CD4-positive, alpha-beta T cell treated with Interferon alpha-2 for 1 hour (primary cell): ENCODE measurements around the gene CNKSR3.

ENCODE experiments used
- DNase-seq, 2 donors: peaks; one replicate each; pipeline ENCODE4 v3.0.0-alpha.2; 2020 to 2022

CNKSR3 gene

DNA sequence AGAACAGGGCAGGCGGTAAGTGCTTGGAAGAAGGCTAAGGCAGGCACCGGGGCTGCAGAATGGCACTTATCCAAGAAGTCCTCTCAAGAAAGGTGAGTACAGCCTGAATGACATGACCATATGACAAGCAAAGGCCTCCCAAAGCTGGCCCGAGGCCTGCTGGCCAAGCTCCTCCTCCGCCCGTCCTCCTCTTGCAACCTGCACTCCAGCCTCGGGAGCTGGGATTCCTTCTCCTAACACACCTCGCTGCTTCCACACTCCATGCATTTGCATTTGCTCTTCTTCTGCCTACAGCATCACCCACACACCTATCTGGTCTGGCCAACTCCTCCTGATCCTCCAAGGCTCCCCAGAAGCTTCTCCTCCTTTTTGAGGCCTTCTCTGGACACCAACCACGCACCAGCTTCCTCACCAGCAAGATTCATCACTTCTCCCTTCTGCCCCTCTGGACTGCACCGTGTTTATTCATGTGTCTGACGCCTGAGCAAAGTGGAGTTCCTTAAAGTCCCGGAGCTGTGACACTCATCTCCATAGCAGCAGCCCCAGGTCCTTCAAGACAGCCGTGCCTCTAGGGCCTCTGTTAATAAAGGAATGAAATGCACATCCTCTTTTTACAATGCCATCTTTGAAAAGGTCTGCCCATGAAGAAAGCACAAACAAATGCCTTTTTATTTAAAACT lies 32.3 kb downstream of the CNKSR3 start:
- no peak for DNase-seq

DNA sequence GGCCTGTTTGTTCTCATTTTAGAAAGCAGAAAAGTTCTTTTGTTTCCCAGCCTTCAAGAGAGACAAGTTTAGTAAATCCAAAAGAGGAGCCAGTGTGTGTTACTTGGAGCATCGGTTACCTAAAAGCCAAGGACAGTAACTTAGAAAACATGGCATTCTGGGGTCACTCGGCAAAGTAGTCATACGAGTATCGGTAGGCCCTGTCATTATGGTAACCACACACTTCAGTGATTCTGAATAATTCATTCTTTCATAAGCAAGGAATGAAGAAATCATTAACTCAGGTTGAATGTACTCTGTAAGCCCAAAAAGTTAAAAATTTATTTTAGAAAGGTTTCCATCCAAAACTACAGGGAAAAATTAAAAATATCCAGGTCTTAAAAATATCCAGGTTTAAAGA lies 34.0 kb downstream of the CNKSR3 start:
- no peak for DNase-seq

DNA sequence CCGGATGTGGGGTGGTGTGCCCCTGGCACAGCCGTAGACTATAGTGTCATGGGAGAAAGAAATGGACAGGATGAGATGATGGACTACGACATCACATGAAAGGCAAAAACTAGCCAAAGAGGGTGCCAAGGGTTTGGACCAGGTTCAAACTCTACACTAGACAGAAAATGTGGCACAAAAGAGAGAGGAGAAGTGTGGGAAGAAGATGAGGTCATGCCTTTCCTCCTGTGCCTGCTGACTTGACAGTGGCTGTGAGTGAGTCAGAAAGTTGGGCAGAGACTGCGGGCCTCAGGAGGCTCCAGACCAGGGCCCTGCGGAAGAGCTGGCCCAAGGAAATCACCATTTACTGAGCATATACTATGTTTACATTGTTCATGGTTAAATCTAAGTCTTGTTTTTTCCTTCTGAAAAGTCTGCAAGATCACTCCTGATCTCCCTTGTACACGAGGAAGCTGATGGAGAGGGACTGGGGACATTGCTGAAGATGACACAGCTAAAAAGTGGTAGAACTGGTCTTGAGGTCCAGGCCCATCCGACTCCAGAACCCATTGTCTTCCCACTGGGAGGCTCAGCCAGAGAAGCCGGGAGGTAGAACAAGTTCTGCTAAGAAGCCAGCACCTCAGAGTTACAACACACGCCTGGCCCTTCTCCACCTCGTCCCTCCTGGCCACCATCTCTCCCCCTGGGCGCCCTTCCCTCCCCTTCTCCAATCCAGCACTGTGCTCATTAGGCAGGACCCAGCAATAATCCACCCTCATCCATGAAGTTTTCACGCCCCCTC lies 35.6 kb downstream of the CNKSR3 start:
- no peak for DNase-seq

- DNase-seq, result no peak
Observed at GRCh38 chr6:154473324-154473723, 37.2 kb downstream of the CNKSR3 start.

DNA sequence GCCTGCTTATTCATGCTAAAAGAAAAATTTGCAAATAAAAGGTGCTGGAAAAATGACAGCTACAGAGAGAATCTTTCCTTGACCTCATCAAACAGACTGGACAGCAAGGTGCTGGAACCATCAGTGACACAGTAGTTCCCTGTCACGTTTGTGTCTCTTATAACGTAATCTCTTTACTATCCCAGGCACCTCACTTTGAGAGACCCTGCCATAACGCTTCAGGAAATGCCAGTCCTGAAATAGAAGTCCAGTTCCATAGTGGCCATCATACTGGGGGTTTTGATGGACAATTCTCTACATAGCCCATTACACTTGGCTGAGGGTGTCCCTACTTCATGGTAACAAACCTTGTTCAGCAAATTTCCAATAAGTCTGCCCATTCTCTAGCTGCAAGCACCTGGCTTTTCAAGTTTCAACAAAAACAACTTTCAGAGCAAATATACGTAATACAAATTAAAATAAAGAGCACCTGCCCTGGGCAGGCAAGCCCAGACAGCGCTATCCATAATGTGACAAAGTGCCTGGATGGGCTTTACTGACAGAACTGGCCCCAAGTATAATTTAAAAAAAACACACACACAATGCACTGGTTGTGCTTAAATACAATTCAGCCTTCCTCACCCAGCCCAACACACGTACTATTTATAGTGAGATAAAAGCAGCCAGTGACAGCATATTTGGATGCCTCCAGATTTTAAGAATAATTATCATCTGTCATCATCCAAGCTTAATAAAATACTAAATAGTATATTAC lies 38.7 kb downstream of the CNKSR3 start:
- no peak for DNase-seq

DNA sequence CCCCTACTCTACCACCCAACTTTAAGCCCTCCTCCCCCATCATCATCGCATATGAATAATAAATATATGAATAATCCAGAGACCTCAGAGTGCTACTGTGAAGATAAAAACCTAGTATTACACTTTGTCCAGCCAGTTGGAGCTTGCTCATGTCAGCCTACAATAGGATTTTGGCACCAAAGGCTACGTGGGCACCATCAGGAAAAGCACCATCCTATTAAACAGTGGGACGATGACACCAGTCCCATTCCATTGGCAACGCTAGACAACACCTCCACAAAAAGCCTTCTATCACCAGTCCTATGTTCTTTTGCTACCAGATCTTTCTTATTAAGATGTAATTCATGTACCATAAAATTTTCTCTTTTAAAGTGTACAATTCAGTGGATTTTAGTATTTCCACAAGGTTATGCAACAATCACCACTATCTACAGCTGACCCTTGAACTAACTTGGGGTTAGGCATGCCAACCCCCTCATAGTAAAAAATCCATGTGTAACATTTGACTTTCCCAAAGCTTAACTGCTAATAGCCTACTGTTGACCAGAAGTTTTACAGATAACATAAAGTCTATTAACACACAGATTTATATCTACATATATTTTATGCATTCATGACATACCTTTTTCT lies 41.1 kb downstream of the CNKSR3 start:
- DNase-seq, result no peak

GRCh38 chr6:154468760-154469159 lies 41.7 kb downstream of the CNKSR3 start:
- DNase-seq, result no peak

DNA sequence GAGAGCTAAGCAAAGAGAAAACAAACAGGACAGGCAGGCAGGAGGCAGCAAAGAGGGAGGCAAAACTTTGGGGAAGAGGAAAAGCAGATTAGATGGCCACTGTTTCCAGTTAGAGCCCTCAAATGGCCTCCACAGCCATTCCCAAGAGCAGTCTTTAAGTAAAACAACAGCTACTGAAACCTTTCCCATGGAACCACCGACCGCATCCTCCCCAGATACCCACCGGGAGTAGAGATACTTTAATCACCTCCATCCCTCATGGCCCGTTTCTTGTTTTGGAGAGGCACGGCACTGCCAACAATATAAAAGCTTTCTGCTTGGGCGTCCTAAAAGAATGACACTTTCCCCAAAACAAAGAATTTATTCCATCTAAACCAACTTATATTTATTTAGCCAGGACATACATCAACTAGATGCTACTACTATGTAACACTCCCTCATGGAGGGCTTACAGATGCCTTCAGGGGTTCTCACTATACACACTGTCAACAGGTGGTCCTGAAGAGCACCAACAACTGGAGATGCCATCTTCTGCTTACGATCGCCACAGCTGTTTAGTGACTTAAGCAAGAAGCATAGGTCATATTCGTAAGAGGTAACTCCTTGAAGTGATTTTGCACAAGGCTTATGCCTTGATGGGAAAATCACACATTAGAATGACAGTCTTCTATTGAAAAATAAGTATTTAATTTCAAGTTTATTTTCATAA lies 43.4 kb downstream of the CNKSR3 start:
- no peak for DNase-seq

DNA sequence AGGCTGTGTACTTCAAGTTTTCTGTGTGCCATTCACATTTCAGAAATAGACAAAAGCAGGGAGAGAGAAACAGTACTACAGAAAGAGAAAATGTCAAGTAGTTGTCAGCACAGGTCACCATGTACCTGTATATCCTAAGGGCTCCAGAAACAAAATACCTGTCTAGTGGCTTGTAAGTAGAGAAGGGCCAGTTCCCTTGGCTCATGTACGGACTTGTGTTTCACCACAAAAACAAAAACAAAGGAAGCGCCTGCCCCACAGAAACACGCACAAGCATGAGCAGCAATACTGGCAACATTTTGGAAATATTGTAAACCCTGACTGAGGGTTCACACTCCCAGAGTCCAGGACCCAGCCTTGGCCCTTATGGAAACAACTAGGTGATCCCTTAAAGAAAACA lies 44.3 kb downstream of the CNKSR3 start:
- DNase-seq, result no peak

- no peak for DNase-seq
Observed at GRCh38 chr6:154463573-154464419, 46.7 kb downstream of the CNKSR3 start.

DNA sequence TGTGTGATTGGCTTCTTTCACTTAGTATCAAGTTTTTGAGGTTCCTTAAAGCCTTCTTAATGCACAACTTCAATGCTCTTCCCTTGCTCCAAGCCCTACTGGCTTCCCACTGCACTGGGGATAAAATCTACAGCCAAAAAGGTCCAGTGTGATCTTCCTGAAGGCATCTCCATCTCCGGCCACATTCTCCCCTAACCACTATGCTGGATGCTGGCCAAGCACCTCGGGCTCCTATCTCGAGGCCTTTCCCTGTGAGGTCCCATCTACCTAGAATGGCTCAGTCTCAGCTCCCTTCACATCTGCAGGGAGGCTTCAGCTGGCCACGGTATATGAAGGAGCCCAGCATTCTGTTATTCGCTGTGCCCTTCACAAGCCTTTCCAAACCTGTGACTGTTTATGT lies 48.1 kb downstream of the CNKSR3 start:
- DNase-seq, result no peak

- DNase-seq, result no peak
Observed at GRCh38 chr6:154461348-154461747, 49.1 kb downstream of the CNKSR3 start.

- DNase-seq, result no peak
Observed at GRCh38 chr6:154460306-154461071, 50.0 kb downstream of the CNKSR3 start.

DNA sequence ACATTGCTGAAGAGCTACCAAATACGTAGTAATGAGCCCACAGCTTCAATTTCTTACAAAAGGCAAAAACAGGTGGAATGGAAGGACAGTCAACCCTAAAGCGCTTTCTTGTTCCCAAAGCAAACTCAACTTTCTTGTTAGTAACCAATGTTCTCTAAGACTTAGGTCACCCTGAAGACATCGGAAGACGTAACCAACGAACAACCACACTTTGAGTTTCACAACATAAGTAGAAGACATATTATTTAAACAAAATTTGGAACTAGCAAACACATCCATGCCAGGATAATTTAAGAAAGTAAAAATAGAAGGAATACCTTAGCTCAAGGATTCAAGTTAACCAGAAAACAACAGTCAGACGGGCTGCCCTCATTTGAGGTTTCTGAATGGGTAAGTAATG lies 51.0 kb downstream of the CNKSR3 start:
- DNase-seq, result no peak

DNA sequence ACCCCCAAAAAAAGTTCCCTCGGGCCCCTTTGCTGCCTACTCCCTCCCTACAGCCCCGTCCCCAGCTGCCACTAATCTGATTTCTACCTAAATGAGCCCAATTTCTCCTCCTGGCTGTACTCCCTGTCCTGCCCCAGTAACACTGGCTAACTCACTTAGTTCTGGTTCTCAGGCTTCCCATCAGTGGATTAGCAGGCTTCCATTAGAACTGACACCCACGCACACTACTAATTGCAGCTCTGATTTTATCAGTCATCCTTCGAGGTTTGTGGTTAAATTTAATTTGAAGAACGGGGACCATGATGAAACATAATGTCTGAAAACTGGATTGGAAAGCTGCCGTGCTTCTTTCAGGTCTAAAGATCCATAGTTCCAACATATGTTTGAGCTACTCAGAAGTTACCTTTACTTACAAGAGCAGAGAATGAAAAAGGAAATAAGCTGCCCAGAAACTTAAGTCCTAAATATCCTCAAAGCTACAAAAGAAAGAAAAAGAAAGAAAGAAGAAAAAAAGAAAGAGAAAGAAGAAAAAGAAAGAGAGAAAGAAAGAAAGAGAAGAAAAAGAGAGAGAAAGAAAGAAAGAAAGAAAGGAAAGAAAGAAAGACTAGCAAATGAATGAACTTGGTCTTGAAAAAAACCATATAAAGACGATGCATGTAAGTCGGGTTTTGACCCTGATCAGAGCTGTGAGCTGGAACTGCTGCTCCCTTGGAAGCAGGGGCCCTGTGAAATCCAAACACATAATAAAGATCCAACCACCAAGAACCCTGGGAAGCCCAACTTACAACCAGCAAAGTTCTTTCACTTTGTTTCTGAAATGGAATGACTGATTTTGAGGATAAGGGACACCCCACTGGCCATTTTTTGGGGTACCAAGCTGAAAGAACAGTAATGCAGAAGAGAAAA lies 51.7 kb downstream of the CNKSR3 start:
- DNase-seq, result no peak

DNA sequence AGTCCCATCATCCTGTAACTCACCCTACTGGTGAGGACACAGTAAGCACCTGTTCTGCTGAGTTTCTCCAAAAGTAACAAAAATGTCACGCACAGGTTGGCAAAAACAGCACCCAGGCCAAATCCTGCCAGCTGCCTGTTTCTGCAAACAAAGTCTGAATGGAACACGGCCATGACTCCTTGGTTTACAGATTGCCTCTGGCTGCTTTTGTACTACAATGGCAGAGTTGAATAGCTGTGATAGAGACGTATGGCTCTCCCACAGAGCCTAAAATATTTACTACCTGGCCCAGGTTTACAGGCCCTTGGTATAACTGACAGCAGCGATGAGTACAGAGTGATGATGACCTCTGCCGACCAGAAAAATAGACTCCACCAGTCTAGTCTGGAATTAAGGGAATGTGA lies 52.6 kb downstream of the CNKSR3 start:
- DNase-seq, result no peak

GRCh38 chr6:154457046-154457713 lies 53.3 kb downstream of the CNKSR3 start:
- no peak for DNase-seq

DNA sequence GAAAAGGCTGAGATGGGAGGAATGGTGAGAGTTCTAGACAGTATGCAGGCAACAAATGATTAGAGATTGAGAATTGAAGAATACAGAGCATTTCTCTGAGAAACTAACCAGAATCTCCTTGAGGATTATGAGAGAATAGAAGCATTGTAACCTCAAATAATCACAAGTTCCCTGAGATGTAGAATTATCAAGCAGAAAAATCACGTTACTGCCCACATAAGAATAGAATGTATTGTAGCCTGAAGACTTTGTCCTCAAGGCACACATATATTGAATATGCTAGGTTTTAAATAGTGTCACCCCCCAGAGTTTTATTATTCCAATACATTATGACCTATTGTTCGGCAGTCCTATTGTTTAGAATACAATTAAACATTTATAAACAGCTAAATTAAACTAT lies 57.2 kb downstream of the CNKSR3 start:
- no peak for DNase-seq

- no peak for DNase-seq
Observed at GRCh38 chr6:154450498-154450897, 60.0 kb downstream of the CNKSR3 start.
